HEK293 (cell line): ENCODE results near the gene CAMTA2.
A peak's percentile ranks its signal among the peaks of the same experiment; 100 is the strongest.

Source experiments
- BCL11A ChIP-seq: fragments of 450-650 bp; formaldehyde crosslinking; IDR thresholded peaks from 2 replicates; pipeline ENCODE4 v1.5.1; 2016; ENCODE audit warnings: low read depth, missing biosample characterization, missing genetic modification characterization
- GFI1B ChIP-seq: fragments of 450-650 bp; formaldehyde crosslinking; IDR thresholded peaks from 2 replicates; pipeline ENCODE4 v1.5.1; 2016; ENCODE audit warnings: missing biosample characterization, missing genetic modification characterization
- GLIS2 ChIP-seq: fragments of 450-650 bp; formaldehyde crosslinking; IDR thresholded peaks from 2 replicates; pipeline ENCODE4 v1.5.1; 2016; ENCODE audit warnings: missing biosample characterization, missing genetic modification characterization
- HOXC10 ChIP-seq: sonication (generic); formaldehyde crosslinking; IDR thresholded peaks from 2 replicates; pipeline ENCODE4 v1.8.1; 2023; ENCODE audit warnings: mild to moderate bottlenecking, missing genetic modification reagents
- OVOL3 ChIP-seq: fragments of 450-650 bp; formaldehyde crosslinking; IDR thresholded peaks from 2 replicates; pipeline ENCODE4 v1.5.1; 2016; ENCODE audit warnings: missing biosample characterization, missing genetic modification characterization
- SALL2 ChIP-seq: fragments of 450-650 bp; formaldehyde crosslinking; IDR thresholded peaks from 2 replicates; pipeline ENCODE4 v1.5.0; 2017; ENCODE audit warnings: missing biosample characterization, mild to moderate bottlenecking, missing genetic modification characterization, borderline replicate concordance
- ZBTB1 ChIP-seq: fragments of 450-650 bp; formaldehyde crosslinking; IDR thresholded peaks from 2 replicates; pipeline ENCODE4 v1.5.1; 2016; ENCODE audit warnings: missing biosample characterization, missing genetic modification characterization
- ZBTB17 ChIP-seq: fragments of 450-650 bp; formaldehyde crosslinking; IDR thresholded peaks from 2 replicates; pipeline ENCODE4 v1.5.1; 2016; ENCODE audit warnings: missing biosample characterization, missing genetic modification characterization
- ZBTB48 ChIP-seq: fragments of 450-650 bp; formaldehyde crosslinking; IDR thresholded peaks from 2 replicates; pipeline ENCODE4 v1.5.1; 2016; ENCODE audit warnings: missing biosample characterization, missing genetic modification characterization
- ZNF140 ChIP-seq: fragments of 450-650 bp; formaldehyde crosslinking; IDR thresholded peaks from 2 replicates; pipeline ENCODE4 v1.5.1; 2016; ENCODE audit warnings: missing biosample characterization, missing genetic modification characterization
- ZNF155 ChIP-seq: fragments of 450-650 bp; formaldehyde crosslinking; IDR thresholded peaks from 2 replicates; pipeline ENCODE4 v1.5.1; 2016; ENCODE audit warnings: missing biosample characterization, missing genetic modification characterization
- ZNF175 ChIP-seq: fragments of 450-650 bp; formaldehyde crosslinking; IDR thresholded peaks from 2 replicates; pipeline ENCODE4 v1.5.1; 2016; ENCODE audit warnings: missing biosample characterization, missing genetic modification characterization
- ZNF266 ChIP-seq: fragments of 450-650 bp; formaldehyde crosslinking; IDR thresholded peaks from 2 replicates; pipeline ENCODE4 v1.5.1; 2016; ENCODE audit warnings: missing biosample characterization, missing genetic modification characterization, low read depth
- ZNF394 ChIP-seq: fragments of 450-650 bp; formaldehyde crosslinking; IDR thresholded peaks from 2 replicates; pipeline ENCODE4 v1.5.1; 2016; ENCODE audit warnings: missing biosample characterization, missing genetic modification characterization, mild to moderate bottlenecking, moderate library complexity, borderline replicate concordance
- ZNF404 ChIP-seq: fragments of 450-650 bp; formaldehyde crosslinking; IDR thresholded peaks from 2 replicates; pipeline ENCODE4 v1.5.1; 2017; ENCODE audit warnings: missing biosample characterization, missing genetic modification characterization
- ZNF473 ChIP-seq: fragments of 450-650 bp; formaldehyde crosslinking; IDR thresholded peaks from 2 replicates; pipeline ENCODE4 v1.5.1; 2017; ENCODE audit warnings: missing biosample characterization, missing genetic modification characterization
- ZNF501 ChIP-seq: fragments of 450-650 bp; formaldehyde crosslinking; IDR thresholded peaks from 2 replicates; pipeline ENCODE4 v1.5.1; 2016; ENCODE audit warnings: missing biosample characterization, missing genetic modification characterization
- ZNF514 ChIP-seq: fragments of 450-650 bp; formaldehyde crosslinking; IDR thresholded peaks from 2 replicates; pipeline ENCODE4 v1.5.1; 2016; ENCODE audit warnings: missing biosample characterization, missing genetic modification characterization
- ZNF555 ChIP-seq: fragments of 450-650 bp; formaldehyde crosslinking; conservative IDR thresholded peaks from 2 replicates; pipeline ENCODE4 v1.5.1; 2017; ENCODE audit warnings: missing biosample characterization, mild to moderate bottlenecking, missing genetic modification characterization, inconsistent platforms
- ZNF560 ChIP-seq: fragments of 450-650 bp; formaldehyde crosslinking; IDR thresholded peaks from 2 replicates; pipeline ENCODE4 v1.5.1; 2017; ENCODE audit warnings: missing biosample characterization, missing genetic modification characterization, borderline replicate concordance
- ZNF571 ChIP-seq: fragments of 450-650 bp; formaldehyde crosslinking; IDR thresholded peaks from 2 replicates; pipeline ENCODE4 v1.5.0; 2017; ENCODE audit warnings: missing biosample characterization, missing genetic modification characterization
- ZNF596 ChIP-seq: fragments of 450-650 bp; IDR thresholded peaks from 2 replicates; pipeline ENCODE4 v1.5.0; 2018; ENCODE audit warnings: missing biosample characterization, mild to moderate bottlenecking, missing genetic modification characterization, moderate library complexity
- ZNF629 ChIP-seq: fragments of 450-650 bp; formaldehyde crosslinking; IDR thresholded peaks from 2 replicates; pipeline ENCODE4 v1.5.1; 2017; ENCODE audit warnings: missing biosample characterization, missing genetic modification characterization
- ZNF837 ChIP-seq: fragments of 450-650 bp; formaldehyde crosslinking; IDR thresholded peaks from 2 replicates; pipeline ENCODE4 v1.5.1; 2016; ENCODE audit warnings: missing biosample characterization, missing genetic modification characterization
- ZSCAN16 ChIP-seq: fragments of 450-650 bp; formaldehyde crosslinking; IDR thresholded peaks from 2 replicates; pipeline ENCODE4 v1.5.1; 2016; ENCODE audit warnings: missing biosample characterization, missing genetic modification characterization
- TF ChIP-seq, protein P1 (sequence below): fragments of 450-650 bp; formaldehyde crosslinking; IDR thresholded peaks from 2 replicates; pipeline ENCODE4 v1.5.1; 2017; ENCODE audit warnings: missing biosample characterization, missing genetic modification characterization
- TF ChIP-seq, protein P2 (sequence below): fragments of 450-650 bp; formaldehyde crosslinking; IDR thresholded peaks from 2 replicates; pipeline ENCODE4 v1.5.1; 2016; ENCODE audit warnings: missing biosample characterization, missing genetic modification characterization, borderline replicate concordance
- TF ChIP-seq, protein P3 (sequence below): fragments of 450-650 bp; formaldehyde crosslinking; optimal IDR thresholded peaks from 2 replicates; pipeline ENCODE3; 2016; ENCODE audit warnings: missing biosample characterization, mild to moderate bottlenecking, missing genetic modification characterization
- TF ChIP-seq, protein P4 (sequence below): fragments of 450-650 bp; formaldehyde crosslinking; IDR thresholded peaks from 2 replicates; pipeline ENCODE4 v1.5.1; 2016; ENCODE audit warnings: missing biosample characterization, missing genetic modification characterization

The CAMTA2 gene

DNA sequence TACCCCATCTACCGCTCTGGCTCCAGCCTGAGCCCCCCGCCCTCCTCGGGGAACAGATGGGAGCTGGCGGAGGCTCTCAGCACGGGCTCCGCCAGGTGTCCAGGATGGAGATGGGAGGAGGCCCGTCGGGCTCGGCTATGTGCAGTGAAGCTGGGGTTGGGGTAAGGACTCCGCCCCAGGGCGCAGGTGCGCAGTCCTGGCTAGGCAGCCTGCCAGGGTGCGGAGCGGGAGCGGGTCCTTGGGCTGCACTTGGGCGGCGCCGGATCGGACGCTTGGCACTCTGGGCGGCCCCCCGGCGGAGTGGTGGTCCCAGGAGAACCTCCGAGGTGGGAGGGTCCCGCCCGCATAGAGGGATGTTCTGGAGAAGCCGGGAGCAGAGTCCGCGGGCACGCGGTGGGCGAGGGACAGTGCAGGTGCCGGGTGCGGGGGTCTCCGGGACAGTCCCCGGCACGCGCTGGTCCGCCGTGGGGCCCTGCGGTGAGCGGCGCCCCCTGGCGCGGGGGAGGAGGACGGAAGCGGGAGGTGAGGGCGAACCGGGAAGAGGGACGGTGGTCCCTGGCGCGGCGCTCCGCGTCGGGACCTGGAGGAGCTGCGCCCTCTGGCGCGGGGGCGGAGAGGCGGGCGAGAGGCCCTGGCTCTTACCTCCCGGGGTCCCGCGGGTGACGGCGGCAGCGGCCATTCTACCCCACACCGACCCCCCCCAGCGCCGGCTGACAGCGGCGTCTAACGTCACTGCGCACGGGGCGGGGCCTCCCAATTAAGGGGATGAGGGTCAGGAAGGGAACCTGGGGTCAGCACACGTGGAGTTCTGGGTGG lies at the start of gene CAMTA2 (continued):
- TF ChIP-seq ZNF514 (tag by site-specific recombination) (no peak), ZNF155 (no peak), ZNF140 (tag by site-specific recombination) (no peak), ZBTB17 (peak; percentile 86), ZNF473 (tag by site-specific recombination) (no peak), ZNF501 (tag by site-specific recombination) (peak; percentile 93), ZNF571 (tag by site-specific recombination) (no peak), ZSCAN16 (tag by site-specific recombination) (no peak), OVOL3 (tag by site-specific recombination) (peak; percentile 24; the same call in 1 of the 2 replicates), ZBTB1 (tag by site-specific recombination) (peak; percentile 82; the same call in 1 of the 2 replicates), GLIS2 (tag by site-specific recombination) (peak; percentile 100), BCL11A (0 out of 2 replicates have a peak, but pooled peaks have one; percentile 64), ZNF629 (tag by site-specific recombination) (peak; percentile 96), ZNF555 (tag by site-specific recombination) (no peak), ZNF560 (tag by site-specific recombination) (no peak), ZNF596 (tag by site-specific recombination) (0 out of 2 replicates have a peak, but pooled peaks have one; percentile 17), GFI1B (tag by site-specific recombination) (no peak), ZNF404 (tag by site-specific recombination) (no peak), ZBTB48 (peak; percentile 99), ZNF266 (tag by site-specific recombination) (0 out of 2 replicates have a peak, but pooled peaks have one; percentile 9), ZNF837 (tag by site-specific recombination) (no peak), ZNF175 (tag by site-specific recombination) (no peak), ZNF394 (peak; percentile 48), SALL2 (tag by site-specific recombination) (no peak), HOXC10 (CRISPR knock-in tag) (no peak)
- TF ChIP-seq, protein P1, sequence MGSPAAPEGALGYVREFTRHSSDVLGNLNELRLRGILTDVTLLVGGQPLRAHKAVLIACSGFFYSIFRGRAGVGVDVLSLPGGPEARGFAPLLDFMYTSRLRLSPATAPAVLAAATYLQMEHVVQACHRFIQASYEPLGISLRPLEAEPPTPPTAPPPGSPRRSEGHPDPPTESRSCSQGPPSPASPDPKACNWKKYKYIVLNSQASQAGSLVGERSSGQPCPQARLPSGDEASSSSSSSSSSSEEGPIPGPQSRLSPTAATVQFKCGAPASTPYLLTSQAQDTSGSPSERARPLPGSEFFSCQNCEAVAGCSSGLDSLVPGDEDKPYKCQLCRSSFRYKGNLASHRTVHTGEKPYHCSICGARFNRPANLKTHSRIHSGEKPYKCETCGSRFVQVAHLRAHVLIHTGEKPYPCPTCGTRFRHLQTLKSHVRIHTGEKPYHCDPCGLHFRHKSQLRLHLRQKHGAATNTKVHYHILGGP (tag by site-specific recombination), result no peak
- TF ChIP-seq, protein P2, sequence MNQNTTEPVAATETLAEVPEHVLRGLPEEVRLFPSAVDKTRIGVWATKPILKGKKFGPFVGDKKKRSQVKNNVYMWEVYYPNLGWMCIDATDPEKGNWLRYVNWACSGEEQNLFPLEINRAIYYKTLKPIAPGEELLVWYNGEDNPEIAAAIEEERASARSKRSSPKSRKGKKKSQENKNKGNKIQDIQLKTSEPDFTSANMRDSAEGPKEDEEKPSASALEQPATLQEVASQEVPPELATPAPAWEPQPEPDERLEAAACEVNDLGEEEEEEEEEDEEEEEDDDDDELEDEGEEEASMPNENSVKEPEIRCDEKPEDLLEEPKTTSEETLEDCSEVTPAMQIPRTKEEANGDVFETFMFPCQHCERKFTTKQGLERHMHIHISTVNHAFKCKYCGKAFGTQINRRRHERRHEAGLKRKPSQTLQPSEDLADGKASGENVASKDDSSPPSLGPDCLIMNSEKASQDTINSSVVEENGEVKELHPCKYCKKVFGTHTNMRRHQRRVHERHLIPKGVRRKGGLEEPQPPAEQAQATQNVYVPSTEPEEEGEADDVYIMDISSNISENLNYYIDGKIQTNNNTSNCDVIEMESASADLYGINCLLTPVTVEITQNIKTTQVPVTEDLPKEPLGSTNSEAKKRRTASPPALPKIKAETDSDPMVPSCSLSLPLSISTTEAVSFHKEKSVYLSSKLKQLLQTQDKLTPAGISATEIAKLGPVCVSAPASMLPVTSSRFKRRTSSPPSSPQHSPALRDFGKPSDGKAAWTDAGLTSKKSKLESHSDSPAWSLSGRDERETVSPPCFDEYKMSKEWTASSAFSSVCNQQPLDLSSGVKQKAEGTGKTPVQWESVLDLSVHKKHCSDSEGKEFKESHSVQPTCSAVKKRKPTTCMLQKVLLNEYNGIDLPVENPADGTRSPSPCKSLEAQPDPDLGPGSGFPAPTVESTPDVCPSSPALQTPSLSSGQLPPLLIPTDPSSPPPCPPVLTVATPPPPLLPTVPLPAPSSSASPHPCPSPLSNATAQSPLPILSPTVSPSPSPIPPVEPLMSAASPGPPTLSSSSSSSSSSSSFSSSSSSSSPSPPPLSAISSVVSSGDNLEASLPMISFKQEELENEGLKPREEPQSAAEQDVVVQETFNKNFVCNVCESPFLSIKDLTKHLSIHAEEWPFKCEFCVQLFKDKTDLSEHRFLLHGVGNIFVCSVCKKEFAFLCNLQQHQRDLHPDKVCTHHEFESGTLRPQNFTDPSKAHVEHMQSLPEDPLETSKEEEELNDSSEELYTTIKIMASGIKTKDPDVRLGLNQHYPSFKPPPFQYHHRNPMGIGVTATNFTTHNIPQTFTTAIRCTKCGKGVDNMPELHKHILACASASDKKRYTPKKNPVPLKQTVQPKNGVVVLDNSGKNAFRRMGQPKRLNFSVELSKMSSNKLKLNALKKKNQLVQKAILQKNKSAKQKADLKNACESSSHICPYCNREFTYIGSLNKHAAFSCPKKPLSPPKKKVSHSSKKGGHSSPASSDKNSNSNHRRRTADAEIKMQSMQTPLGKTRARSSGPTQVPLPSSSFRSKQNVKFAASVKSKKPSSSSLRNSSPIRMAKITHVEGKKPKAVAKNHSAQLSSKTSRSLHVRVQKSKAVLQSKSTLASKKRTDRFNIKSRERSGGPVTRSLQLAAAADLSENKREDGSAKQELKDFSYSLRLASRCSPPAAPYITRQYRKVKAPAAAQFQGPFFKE, result no peak; the same call in 1 of the 2 replicates
- TF ChIP-seq, protein P3, sequence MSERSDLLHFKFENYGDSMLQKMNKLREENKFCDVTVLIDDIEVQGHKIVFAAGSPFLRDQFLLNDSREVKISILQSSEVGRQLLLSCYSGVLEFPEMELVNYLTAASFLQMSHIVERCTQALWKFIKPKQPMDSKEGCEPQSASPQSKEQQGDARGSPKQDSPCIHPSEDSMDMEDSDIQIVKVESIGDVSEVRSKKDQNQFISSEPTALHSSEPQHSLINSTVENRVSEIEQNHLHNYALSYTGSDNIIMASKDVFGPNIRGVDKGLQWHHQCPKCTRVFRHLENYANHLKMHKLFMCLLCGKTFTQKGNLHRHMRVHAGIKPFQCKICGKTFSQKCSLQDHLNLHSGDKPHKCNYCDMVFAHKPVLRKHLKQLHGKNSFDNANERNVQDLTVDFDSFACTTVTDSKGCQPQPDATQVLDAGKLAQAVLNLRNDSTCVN (tag by site-specific recombination), result peak; percentile 96
- TF ChIP-seq, protein P4, sequence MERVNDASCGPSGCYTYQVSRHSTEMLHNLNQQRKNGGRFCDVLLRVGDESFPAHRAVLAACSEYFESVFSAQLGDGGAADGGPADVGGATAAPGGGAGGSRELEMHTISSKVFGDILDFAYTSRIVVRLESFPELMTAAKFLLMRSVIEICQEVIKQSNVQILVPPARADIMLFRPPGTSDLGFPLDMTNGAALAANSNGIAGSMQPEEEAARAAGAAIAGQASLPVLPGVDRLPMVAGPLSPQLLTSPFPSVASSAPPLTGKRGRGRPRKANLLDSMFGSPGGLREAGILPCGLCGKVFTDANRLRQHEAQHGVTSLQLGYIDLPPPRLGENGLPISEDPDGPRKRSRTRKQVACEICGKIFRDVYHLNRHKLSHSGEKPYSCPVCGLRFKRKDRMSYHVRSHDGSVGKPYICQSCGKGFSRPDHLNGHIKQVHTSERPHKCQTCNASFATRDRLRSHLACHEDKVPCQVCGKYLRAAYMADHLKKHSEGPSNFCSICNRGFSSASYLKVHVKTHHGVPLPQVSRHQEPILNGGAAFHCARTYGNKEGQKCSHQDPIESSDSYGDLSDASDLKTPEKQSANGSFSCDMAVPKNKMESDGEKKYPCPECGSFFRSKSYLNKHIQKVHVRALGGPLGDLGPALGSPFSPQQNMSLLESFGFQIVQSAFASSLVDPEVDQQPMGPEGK (tag by site-specific recombination), result peak; percentile 95
